ENCODE data around the gene ZNF839. TPM values are rescaled to one million over a fixed set of nuclear protein-coding genes. Genes with fewer than 3 reads are reported as not detected.
"Not testable (repeated sequence)": the region's sequence is repeated elsewhere in the genome, so short reads cannot be mapped to it uniquely, and the experiment has no call there.

Gene ZNF839
- total RNA-seq, 2 experiments from 2014 or later, result 13.9 to 17.3 TPM

GRCh38 chr14:102318781-102319276 is 717 bp upstream of the ZNF839 start:
- POLR2A ChIA-PET, result interaction anchor here (0.7 to 2.7 kb wide), 4 partner anchors 13 to 587 kb away, joined by 3 to 13 read pairs (median 4); partner anchors contain the start of genes CINP and TECPR2
- H3K9me3 Mint-ChIP-seq, result no peaks in the 10 kb centered on the region
- ATAC-seq (ENCODE audit: low read depth), result no peak

GRCh38 chr14:102320033-102320660 is 601 bp downstream of the ZNF839 start:
- Mint-ChIP-seq H3K4me1 (peaks cover 29% of the 10 kb centered on the region), H3K36me3 (no peaks in the 10 kb centered on the region), H3K27ac (peak overlapping the region; percentile 89), H3K27me3 (no peaks in the 10 kb centered on the region), H3K9me3 (no peaks in the 10 kb centered on the region), H3K4me3 (peak overlapping the region; percentile 92)
- POLR2A ChIA-PET, result interaction anchor here (0.6 to 2.7 kb wide), 9 partner anchors 11 to 589 kb away, joined by 3 to 13 read pairs (median 4); partner anchors contain the start of genes CINP, MOK and TECPR2
- ATAC-seq (ENCODE audit: low read depth) (peak; percentile 31), DNase-seq (no peak)

More at GRCh38 chr14:102318781-102319276, 717 bp upstream of the ZNF839 start:
- Mint-ChIP-seq H3K36me3 (no peaks in the 10 kb centered on the region), H3K27ac (peak overlapping the region; percentile 91), H3K4me1 (peaks cover 37% of the 10 kb centered on the region), H3K27me3 (no peaks in the 10 kb centered on the region), H3K4me3 (peak overlapping the region; percentile 95)
- DNase-seq, result peak; percentile 40

- H3K36me3 Mint-ChIP-seq, result no peaks in the 10 kb centered on the region
- ATAC-seq (ENCODE audit: low read depth) (no peak), DNase-seq (no peak)
- H3K27ac Mint-ChIP-seq, result peak overlapping the region; percentile 89
- H3K27me3 Mint-ChIP-seq, result no peaks in the 10 kb centered on the region
- POLR2A ChIA-PET, result interaction anchor here (0.6 to 2.7 kb wide), 8 partner anchors 9 to 197 kb away, joined by 3 to 13 read pairs (median 4); partner anchors contain the start of genes CINP, MOK and TECPR2
- H3K4me1 Mint-ChIP-seq, result peaks cover 29% of the 10 kb centered on the region
- peak overlapping the region; percentile 92 for H3K4me3 Mint-ChIP-seq
- no peaks in the 10 kb centered on the region for H3K9me3 Mint-ChIP-seq
Measured at GRCh38 chr14:102320671-102321455, 1.3 kb downstream of the ZNF839 start.

GRCh38 chr14:102321456-102322422 is 2.2 kb downstream of the ZNF839 start:
- POLR2A ChIA-PET, result interaction anchor here (0.6 to 2.7 kb wide), 3 partner anchors 8 to 41 kb away, joined by 3 to 13 read pairs (median 4); partner anchors contain the start of genes CINP and TECPR2
- no peaks in the 10 kb centered on the region for H3K27me3 Mint-ChIP-seq
- ATAC-seq (ENCODE audit: low read depth), result no peak
- no peaks in the 10 kb centered on the region for H3K36me3 Mint-ChIP-seq
- H3K4me3 Mint-ChIP-seq, result no peak overlapping the region
- H3K4me1 Mint-ChIP-seq, result peaks cover 29% of the 10 kb centered on the region
- no peaks in the 10 kb centered on the region for H3K9me3 Mint-ChIP-seq
- DNase-seq, result no peak
- H3K27ac Mint-ChIP-seq, result peak overlapping the region; percentile 47

GRCh38 chr14:102323102-102323501 is 3.6 kb downstream of the ZNF839 start:
- ATAC-seq (ENCODE audit: low read depth) (no peak), DNase-seq (no peak)
- H3K4me3 Mint-ChIP-seq, result no peak overlapping the region
- POLR2A ChIA-PET, result no interaction called here
- no peaks in the 10 kb centered on the region for H3K9me3 Mint-ChIP-seq
- no peak overlapping the region for H3K27ac Mint-ChIP-seq
- H3K36me3 Mint-ChIP-seq, result no peaks in the 10 kb centered on the region
- peaks cover 22% of the 10 kb centered on the region for H3K4me1 Mint-ChIP-seq
- no peaks in the 10 kb centered on the region for H3K27me3 Mint-ChIP-seq

GRCh38 chr14:102325791-102326345 is 6.3 kb downstream of the ZNF839 start:
- H3K27me3 Mint-ChIP-seq, result no peaks in the 10 kb centered on the region
- DNase-seq (no peak), ATAC-seq (ENCODE audit: low read depth) (no peak)
- peaks cover 12% of the 10 kb centered on the region for H3K4me1 Mint-ChIP-seq
- POLR2A ChIA-PET, result no interaction called here
- H3K4me3 Mint-ChIP-seq, result no peak overlapping the region
- peaks cover 2% of the 10 kb centered on the region for H3K36me3 Mint-ChIP-seq
- no peak overlapping the region for H3K27ac Mint-ChIP-seq
- no peaks in the 10 kb centered on the region for H3K9me3 Mint-ChIP-seq

GRCh38 chr14:102326583-102326982 is 7.0 kb downstream of the ZNF839 start:
- POLR2A ChIA-PET, result no interaction called here

GRCh38 chr14:102329381-102329780 is 9.8 kb downstream of the ZNF839 start:
- not testable (repeated sequence) for H3K36me3 Mint-ChIP-seq; ATAC-seq (ENCODE audit: low read depth); H3K4me3 Mint-ChIP-seq; H3K9me3 Mint-ChIP-seq; H3K27ac Mint-ChIP-seq; H3K27me3 Mint-ChIP-seq; DNase-seq; H3K4me1 Mint-ChIP-seq
- POLR2A ChIA-PET, result interaction anchor here (0.7 kb wide), 1 partner anchor 8 kb away, joined by 4 read pairs; no protein-coding TSS in a partner anchor

More at GRCh38 chr14:102326583-102326982, 7.0 kb downstream of the ZNF839 start:
- Mint-ChIP-seq H3K36me3 (peaks cover 2% of the 10 kb centered on the region), H3K4me3 (no peak overlapping the region), H3K27ac (no peak overlapping the region), H3K27me3 (no peaks in the 10 kb centered on the region), H3K4me1 (peaks cover 9% of the 10 kb centered on the region), H3K9me3 (no peaks in the 10 kb centered on the region)
- ATAC-seq (ENCODE audit: low read depth), result no peak
- DNase-seq, result no peak

GRCh38 chr14:102330806-102331205 is 11.3 kb downstream of the ZNF839 start:
- DNase-seq, result no peak
- H3K27ac Mint-ChIP-seq, result no peak overlapping the region
- no peaks in the 10 kb centered on the region for H3K27me3 Mint-ChIP-seq
- H3K36me3 Mint-ChIP-seq, result peaks cover 5% of the 10 kb centered on the region
- POLR2A ChIA-PET, result interaction anchor here (1.0 kb wide), 1 partner anchor 12 kb away, joined by 3 read pairs; no protein-coding TSS in a partner anchor
- no peaks in the 10 kb centered on the region for H3K9me3 Mint-ChIP-seq
- H3K4me3 Mint-ChIP-seq, result no peak overlapping the region
- H3K4me1 Mint-ChIP-seq, result peaks cover 4% of the 10 kb centered on the region
- no peak for ATAC-seq (ENCODE audit: low read depth)

GRCh38 chr14:102333390-102333789 is 13.8 kb downstream of the ZNF839 start:
- no peak overlapping the region for H3K4me3 Mint-ChIP-seq
- POLR2A ChIA-PET, result interaction anchor here (0.7 kb wide), 1 partner anchor 221 kb away, joined by 3 read pairs; no protein-coding TSS in a partner anchor
- ATAC-seq (ENCODE audit: low read depth), result no peak

GRCh38 chr14:102333795-102334705 is 14.5 kb downstream of the ZNF839 start:
- Mint-ChIP-seq H3K36me3 (peaks cover 7% of the 10 kb centered on the region), H3K4me1 (peaks cover 6% of the 10 kb centered on the region), H3K27ac (no peak overlapping the region), H3K9me3 (no peaks in the 10 kb centered on the region), H3K4me3 (no peak overlapping the region), H3K27me3 (no peaks in the 10 kb centered on the region)
- no peak for DNase-seq
- POLR2A ChIA-PET, result no interaction called here
- ATAC-seq (ENCODE audit: low read depth), result no peak

More at GRCh38 chr14:102333390-102333789, 13.8 kb downstream of the ZNF839 start:
- Mint-ChIP-seq H3K36me3 (peaks cover 5% of the 10 kb centered on the region), H3K27ac (no peak overlapping the region), H3K27me3 (no peaks in the 10 kb centered on the region), H3K4me1 (peaks cover 4% of the 10 kb centered on the region), H3K9me3 (no peaks in the 10 kb centered on the region)
- no peak for DNase-seq
